SKM-1 treated with dmso at 0.1 percent for 144 hours (cell line): Measurements from ENCODE around the gene DHH.
"Not testable (repeated sequence)": the region's sequence is repeated elsewhere in the genome, so short reads cannot be mapped to it uniquely, and the experiment has no call there.

ENCODE experiments used
- DNase-seq: peaks from one replicate; lab custom pipeline; 2025; ENCODE audit not compliant: unreplicated experiment; lab: John Stamatoyannopoulos, UW

DHH gene

DNA sequence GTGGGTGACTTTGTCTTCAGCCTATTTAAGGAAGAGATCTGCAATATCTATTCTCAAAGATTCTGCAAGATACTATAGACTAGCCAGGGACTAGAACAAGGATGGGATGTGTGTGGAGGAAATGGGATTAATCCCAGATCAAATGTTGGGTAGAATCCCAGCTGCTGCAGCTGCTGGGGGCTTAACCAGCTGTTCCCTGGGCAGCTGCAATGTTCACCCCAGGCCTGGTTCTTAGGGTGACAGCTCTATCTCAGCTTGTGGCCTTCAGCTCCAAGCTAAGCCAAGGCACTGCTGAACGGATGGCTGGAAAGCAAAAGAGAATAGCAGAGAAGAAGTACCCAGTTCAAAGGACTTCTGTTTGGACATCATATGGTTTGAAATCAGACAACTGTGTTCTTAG, 14.8 kb downstream of the DHH start:
- no peak for DNase-seq

DNA sequence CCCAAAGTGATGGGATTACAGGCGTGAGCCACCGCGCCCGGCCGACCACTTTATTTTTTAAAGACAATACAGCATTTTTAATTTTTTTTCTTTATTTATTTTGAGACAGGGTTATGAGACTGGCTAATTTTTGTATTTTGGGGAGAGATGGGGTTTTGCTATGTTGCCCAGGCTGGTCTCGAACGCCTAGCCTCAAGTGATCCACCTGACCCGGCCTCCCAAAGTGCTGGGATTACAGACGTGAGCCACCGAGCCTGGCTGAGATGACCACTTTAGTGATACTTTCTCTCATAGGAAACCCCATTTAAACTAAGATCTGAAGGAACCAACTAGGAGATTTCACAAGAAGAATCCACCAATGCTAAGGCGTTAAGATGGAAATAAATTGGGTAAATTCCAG, 23.6 kb downstream of the DHH start:
- no peak for DNase-seq

- peak; percentile 82 for DNase-seq
Measured at GRCh38 chr12:49069507-49070346, 24.9 kb downstream of the DHH start, which contains the start of gene RHEBL1. Gene RHEBL1 (minus strand): TSS chr12:49069979. CDS start chr12:49069785, 194 bp downstream.

DNA sequence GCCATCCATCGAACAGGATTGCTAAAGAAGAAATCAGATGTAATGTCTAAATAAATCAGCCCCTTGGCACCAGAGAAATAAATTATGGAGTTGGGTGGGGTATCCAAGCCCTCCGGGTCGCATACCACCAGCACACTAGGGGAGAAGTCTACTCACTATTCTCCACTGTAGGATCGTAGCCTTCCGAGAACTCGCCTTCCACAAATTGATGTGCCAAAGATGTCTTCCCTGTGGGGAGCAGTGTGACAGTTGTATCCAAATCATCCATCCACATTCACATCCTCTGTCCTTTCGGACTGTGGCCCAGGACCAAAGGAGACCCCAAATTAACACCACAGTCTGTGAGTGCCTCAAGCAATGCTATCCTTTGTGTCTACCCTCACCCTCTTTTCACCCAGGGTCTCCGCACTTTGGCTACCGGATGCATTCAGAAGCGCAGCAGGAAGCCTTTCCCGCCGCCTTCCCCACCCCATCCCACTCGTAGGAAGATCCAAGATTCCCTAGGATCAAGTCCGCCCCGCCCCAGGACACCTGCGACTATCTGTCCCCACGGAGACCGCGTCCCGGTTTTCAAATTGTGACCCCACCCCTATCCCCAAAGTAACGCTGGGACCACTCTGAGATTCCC, 25.6 kb downstream of the DHH start:
- no peak for DNase-seq

- no peak for DNase-seq
Measured at GRCh38 chr12:49066120-49066519, 28.5 kb downstream of the DHH start.

DNA sequence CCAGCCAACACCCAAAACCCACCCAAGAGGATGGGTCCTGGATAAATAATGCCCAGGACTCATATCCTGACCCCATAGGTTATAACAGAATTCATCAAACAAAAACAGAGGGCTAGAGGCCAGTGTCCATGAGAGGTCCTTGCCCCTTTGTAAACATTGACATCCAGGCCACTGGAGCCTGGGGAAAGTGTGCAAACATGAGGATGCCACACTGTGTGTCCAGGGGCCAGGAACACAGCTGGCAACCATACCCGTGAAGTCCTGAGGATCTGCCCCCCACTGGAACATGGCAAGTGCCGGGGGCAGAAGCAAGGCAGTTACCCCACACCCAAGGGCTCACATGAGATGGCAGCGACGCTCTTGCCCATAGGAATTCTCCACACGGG, 29.8 kb downstream of the DHH start:
- no peak for DNase-seq

- not testable (repeated sequence) for DNase-seq
Measured at GRCh38 chr12:49061916-49062315, 32.7 kb downstream of the DHH start.

DNA sequence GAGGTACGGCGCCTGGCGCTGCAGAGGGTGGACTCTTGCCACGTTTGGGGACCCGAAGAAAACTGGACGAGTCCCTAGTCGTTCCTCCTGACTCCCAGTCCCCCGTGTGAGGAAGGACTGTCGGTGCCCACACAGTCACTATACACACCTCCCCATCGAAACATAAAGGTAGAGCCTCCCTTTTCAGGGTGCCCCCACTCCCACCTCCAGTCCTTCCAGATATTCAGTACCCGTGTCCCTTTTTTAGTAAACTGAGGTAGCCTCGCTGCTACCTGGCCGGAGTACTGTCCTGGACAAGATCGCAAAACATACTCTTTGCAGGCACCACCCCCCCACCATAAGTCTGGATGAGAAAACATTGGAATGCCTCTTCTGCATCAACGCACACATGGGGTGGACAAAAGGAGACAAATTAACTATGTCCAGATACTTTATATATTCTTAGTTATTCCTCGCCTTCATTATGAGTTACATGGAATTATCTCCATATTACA, 33.4 kb downstream of the DHH start:
- DNase-seq = no peak

GRCh38 chr12:49060237-49061156, 34.1 kb downstream of the DHH start, which contains the start of gene KMT2D:
Gene KMT2D (minus strand): TSS chr12:49060794. CDS start chr12:49055324, 5,470 bp downstream.
- DNase-seq = peak; percentile 58

DNA sequence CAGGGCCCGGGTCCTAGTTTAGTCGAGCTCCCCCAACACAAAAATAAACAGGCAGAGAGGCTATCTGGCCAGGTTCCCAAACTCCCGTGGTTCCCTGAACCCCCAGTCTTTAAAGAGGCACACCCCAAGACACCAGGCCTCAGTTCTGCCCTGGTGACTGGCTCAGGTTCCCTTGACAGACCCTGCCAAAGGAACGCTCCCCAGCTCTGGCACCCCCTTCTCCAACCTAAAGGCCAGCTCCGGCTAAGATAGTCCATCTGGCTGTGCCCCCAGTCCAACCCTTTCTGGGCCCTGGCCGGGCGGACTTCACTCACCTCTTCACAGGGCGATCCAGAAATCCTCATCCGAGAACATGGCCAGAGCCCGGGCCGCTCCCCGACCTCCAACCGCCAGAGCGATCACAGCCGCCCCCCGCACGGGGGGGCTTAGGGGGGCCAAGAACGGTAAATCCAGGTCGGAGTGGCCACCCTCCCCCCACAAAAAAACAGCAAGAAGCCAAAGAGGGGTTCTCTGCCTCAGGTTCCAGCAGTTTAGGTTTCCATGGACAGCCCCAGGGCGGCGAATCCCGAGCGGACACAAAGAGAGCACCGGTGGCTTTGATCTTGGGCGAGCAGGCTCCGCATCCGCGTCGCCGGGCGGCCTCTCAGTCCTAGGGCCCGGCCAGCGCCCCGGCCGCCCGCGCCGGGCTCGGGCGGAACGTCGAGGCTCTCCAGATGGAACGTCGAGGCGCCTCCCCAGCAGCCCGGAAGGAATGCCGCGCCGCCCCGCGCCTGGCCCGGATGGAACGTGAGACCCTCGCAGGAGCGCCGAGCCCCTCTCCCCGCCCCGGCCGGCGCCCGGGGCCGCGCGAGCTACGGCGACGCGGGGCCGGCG, 35.1 kb downstream of the DHH start:
- DNase-seq = no peak

GRCh38 chr12:49059045-49059298, 35.6 kb downstream of the DHH start:
- DNase-seq = no peak

GRCh38 chr12:49058366-49059044, 36.1 kb downstream of the DHH start:
- DNase-seq = no peak

GRCh38 chr12:49057888-49058287, 36.7 kb downstream of the DHH start:
- DNase-seq = no peak

GRCh38 chr12:49055978-49056754, 38.4 kb downstream of the DHH start:
- DNase-seq = peak; percentile 82

DNA sequence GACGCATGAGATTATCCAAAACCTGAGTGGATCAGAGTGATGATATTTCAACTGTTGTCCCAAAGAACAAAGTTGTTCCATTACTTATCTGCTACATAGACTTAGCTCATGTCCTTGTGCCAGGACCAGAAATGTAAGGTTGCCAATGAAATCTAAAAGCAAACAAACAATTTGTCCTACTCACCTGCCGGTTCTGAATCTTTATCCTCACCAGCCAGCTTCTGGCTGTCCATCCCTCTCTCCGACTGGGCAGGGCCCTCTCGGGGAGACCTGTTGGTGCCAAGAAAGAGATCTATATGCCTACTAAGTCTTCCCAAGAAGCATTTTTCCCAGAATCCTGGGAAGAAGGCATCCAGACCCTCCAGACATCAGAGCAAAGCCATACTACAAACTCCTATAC, 39.5 kb downstream of the DHH start:
- no peak for DNase-seq

DNA sequence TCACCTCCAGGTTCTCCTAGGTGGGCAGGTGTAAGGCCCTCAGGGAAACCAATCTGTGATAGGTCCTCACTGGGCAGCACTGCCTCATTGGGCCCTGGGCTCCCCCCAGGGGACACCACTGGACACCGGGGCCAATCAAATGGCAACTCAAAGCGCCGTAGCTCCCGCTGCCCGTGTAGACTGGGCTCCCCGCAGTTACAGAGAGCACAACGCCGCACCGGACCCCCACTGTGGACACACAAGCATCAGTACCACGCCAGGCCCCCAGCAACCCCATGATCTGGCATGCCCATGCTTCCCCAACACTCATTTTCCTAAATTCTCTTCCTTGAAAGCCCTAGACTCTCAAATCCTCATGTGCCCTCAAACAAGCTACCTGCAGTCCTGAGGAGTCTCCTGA, 40.1 kb downstream of the DHH start:
- DNase-seq = no peak

DNA sequence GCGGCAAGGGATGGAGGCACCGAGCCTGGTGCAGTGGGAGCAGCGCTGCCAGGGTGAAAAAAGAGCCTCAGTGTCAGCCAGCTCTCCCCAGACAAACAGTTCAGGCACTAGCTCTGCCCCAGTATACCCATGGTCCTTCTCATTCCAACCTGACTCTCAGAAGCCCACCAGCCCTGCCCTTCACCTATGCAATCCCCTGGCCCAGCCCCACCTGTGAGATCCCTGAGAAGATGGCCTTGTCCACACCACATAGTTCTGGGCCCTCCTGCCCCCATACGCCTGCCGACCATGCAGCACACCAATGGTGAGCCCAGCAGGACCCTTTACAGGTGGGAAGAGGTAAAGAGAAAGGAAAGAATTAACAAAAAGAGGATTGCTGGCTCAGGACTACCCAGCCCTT, 40.5 kb downstream of the DHH start:
- no peak for DNase-seq

- no peak for DNase-seq
Measured at GRCh38 chr12:49052451-49053208, 42.0 kb downstream of the DHH start.
